Measurements from ENCODE around the gene ACIN1.

Gene ACIN1

DNA sequence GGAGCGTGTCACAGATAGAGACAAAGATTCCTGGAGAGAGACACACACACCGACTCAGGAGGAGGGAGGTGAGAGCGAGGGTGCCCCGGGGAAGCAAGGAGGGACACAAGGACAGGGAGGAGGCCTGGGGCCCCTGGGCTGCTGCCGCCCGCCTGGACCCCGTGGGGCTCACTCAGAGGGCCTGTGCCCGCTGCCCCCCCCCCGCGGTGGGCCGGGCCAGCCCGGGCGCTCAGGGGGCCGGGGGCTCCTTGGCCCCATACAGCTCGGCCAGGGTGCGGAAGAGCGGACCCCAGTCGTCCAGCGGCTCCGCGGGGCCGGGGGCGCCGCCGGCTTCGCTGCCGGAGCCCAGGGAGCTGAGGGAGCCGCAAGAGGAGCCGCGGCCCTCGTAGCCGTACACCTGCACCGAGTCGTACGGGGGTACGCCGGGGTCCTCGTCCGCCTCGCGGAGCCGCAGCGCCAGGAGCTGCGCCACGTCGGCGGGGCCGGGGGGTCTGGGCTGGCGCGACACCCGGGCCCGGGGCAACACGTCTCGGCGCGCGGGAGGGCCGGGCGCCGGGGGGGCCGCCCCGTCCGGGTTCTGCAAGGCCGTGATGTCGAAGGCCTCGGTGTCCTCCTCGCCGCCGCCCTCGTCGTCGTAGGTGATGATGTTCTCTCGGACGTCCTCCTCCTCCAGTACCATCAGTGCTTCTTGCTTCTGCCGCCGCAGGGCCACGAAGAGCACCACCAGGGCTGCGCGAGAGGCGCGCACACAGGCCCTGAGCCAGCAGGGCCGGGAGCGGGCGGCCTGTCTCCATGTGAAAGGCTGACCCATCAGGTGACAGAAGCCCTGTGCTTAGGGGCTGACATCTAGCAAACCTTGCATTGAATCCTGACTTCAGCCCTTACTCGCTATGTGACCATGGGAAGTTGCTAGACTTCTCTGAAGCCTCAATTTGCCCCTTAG lies 46.9 kb downstream of the ACIN1 start:
- no peak overlapping the region for H3K9ac ChIP-seq (ENCODE audit: low read length in 2 of 2)
- no peak overlapping the region for H3K27ac ChIP-seq (ENCODE audit: low read length)
- H3K4me1 ChIP-seq (ENCODE audit: control insufficient read depth, insufficient read depth, low read length) = no peaks in the 10 kb centered on the region
- H3K4me3 ChIP-seq (ENCODE audit: low read length in 2 of 2) = no peak overlapping the region
- H3K9me3 ChIP-seq (ENCODE audit: control insufficient read depth in 2 of 2, low read length in 2 of 2) = no peaks in the 10 kb centered on the region
- no peaks in the 10 kb centered on the region for H3K36me3 ChIP-seq (ENCODE audit: control insufficient read depth in 2 of 2, insufficient read depth in 2 of 2, low read length in 2 of 2)
- H3K27me3 ChIP-seq (ENCODE audit: control insufficient read depth in 1 of 2, insufficient read depth in 2 of 2, low read length in 2 of 2) = no peaks in the 10 kb centered on the region

DNA sequence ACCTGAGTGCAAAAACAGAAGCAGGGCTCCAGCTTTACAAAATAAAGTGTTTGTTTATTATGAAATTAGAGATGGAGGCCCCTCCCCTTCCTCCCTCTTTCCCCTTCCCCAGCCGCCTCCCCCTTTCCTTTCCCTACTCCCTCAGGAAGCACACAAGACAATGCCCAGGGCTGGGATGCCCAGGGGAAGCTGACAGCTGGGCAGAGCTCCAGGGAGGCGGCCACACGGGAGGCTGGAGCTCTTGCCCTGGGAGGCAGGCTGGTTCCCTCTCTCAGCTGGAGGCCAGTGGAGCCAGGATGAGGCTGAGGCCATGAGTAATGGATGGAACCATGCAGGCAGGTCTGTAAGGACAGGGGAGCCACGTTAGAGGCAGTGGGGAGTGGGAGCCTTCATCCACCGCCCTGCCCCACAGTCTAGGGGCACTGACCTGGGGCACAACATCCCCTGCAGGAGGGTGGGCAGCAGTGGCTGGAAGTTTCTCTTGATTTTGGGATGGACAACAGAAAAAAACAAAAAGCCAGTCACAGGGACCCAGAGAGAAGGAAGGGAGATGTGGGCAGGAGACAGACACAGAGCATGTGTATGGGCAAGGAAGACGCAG lies 47.8 kb downstream of the ACIN1 start:
- no peak overlapping the region for H3K9ac ChIP-seq (ENCODE audit: low read length in 2 of 2)

DNA sequence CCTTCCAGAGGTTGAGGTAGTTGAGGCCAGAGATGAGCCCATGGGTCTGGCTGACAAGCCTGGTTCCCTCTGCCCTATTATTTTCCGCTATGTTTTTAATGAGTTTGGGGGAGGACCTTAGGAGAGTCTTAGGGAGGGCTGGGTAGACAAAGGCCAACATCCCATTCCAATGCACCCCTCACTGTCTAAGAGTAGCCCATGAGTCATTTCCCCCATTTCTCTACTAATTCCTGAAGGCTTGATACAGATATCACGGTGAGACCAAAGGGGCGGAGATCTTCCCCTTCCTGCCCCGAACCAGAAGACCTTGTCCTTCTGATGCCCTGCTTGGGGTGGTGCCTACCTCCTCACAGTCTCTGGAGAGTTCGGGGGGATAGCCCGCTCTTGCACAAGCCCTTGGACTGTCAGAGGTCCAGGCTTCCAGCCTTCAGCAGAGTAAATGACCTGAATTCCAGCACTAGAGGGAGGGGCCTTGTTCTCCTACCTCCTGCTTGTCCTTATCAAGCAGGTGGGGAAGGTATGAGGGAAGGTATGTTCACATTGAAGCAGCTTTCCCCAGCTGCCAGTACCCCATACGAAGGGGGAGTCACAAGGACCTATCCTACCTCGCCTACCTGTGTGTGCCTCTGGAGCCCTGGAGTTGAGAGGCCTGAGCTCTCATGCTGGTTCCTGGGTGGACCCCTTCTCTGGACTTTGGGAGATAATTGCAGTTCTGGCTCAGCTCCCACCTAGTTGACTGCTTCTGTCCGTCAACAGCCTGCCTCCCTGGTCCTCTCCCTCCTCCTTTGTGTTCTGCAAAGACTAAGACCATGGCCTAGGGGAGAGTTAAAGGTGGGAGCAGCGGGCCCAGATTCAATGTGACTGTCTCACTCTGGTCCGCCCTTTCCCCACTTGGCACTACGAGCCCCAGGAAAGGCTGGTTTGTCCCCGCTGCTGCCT lies 49.2 kb downstream of the ACIN1 start:
- Histone ChIP-seq H3K4me3 (ENCODE audit: low read length in 2 of 2) (no peak overlapping the region), H3K36me3 (ENCODE audit: control insufficient read depth in 2 of 2, insufficient read depth in 2 of 2, low read length in 2 of 2) (no peaks in the 10 kb centered on the region), H3K4me1 (ENCODE audit: control insufficient read depth, insufficient read depth, low read length) (no peaks in the 10 kb centered on the region), H3K27ac (ENCODE audit: low read length) (no peak overlapping the region), H3K27me3 (ENCODE audit: control insufficient read depth in 1 of 2, insufficient read depth in 2 of 2, low read length in 2 of 2) (no peaks in the 10 kb centered on the region), H3K9me3 (ENCODE audit: control insufficient read depth in 2 of 2, low read length in 2 of 2) (no peaks in the 10 kb centered on the region), H3K9ac (ENCODE audit: low read length in 2 of 2) (no peak overlapping the region)

More for the DNA sequence above, 47.8 kb downstream of the ACIN1 start:
- no peak overlapping the region for H3K4me3 ChIP-seq (ENCODE audit: low read length in 2 of 2)
- no peaks in the 10 kb centered on the region for H3K9me3 ChIP-seq (ENCODE audit: control insufficient read depth in 2 of 2, low read length in 2 of 2)
- no peak overlapping the region for H3K27ac ChIP-seq (ENCODE audit: low read length)
- no peaks in the 10 kb centered on the region for H3K4me1 ChIP-seq (ENCODE audit: control insufficient read depth, insufficient read depth, low read length)
- H3K36me3 ChIP-seq (ENCODE audit: control insufficient read depth in 2 of 2, insufficient read depth in 2 of 2, low read length in 2 of 2) = no peaks in the 10 kb centered on the region
- H3K27me3 ChIP-seq (ENCODE audit: control insufficient read depth in 1 of 2, insufficient read depth in 2 of 2, low read length in 2 of 2) = no peaks in the 10 kb centered on the region

DNA sequence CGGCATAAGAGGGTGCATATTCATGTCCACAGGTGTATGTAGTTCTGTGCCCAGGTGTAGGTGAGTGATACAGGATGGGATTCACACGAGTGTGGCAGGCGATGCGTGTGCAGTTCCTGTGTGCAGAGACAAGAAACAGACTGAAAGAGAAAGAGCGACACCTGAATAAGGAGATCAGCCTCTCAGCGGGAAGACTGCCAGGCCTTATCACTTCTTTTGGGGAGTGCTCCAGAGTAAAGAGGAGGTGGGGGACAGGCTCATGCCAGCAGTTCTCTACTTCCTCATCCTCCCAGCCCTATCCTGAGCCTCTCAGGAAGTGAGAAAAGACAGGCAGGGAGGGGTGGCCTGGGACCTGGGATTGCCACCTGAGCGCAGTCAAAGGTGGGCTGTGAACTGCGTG lies 50.1 kb downstream of the ACIN1 start:
- Histone ChIP-seq H3K9me3 (ENCODE audit: control insufficient read depth in 2 of 2, low read length in 2 of 2) (no peaks in the 10 kb centered on the region), H3K27me3 (ENCODE audit: control insufficient read depth in 1 of 2, insufficient read depth in 2 of 2, low read length in 2 of 2) (no peaks in the 10 kb centered on the region), H3K4me3 (ENCODE audit: low read length in 2 of 2) (no peak overlapping the region), H3K9ac (ENCODE audit: low read length in 2 of 2) (no peak overlapping the region), H3K4me1 (ENCODE audit: control insufficient read depth, insufficient read depth, low read length) (no peaks in the 10 kb centered on the region), H3K36me3 (ENCODE audit: control insufficient read depth in 2 of 2, insufficient read depth in 2 of 2, low read length in 2 of 2) (no peaks in the 10 kb centered on the region), H3K27ac (ENCODE audit: low read length) (no peak overlapping the region)

DNA sequence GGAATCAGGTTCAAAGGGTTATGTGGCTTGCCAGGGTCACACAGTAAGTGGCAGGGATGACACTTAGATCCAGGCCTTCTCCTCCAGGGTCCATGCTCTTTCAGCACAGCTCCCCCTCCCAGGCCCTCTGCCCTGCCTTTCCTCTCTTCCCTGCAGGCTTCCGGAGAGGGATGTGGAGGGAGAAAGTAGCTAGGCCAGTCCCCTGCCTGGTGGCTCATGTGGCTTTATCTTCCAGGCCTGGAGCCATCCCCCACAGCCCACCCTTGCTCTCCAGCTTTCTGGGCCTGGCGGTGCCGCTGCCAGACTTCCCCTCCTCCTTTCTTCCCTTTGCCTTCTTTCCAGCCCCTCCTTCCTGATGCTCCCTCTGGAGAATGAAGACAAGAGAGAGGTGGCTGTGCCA lies 51.2 kb downstream of the ACIN1 start:
- H3K4me3 ChIP-seq (ENCODE audit: low read length in 2 of 2) = no peak overlapping the region
- no peak overlapping the region for H3K27ac ChIP-seq (ENCODE audit: low read length)
- H3K9me3 ChIP-seq (ENCODE audit: control insufficient read depth in 2 of 2, low read length in 2 of 2) = no peaks in the 10 kb centered on the region
- H3K9ac ChIP-seq (ENCODE audit: low read length in 2 of 2) = no peak overlapping the region
- H3K36me3 ChIP-seq (ENCODE audit: control insufficient read depth in 2 of 2, insufficient read depth in 2 of 2, low read length in 2 of 2) = no peaks in the 10 kb centered on the region
- H3K27me3 ChIP-seq (ENCODE audit: control insufficient read depth in 1 of 2, insufficient read depth in 2 of 2, low read length in 2 of 2) = no peaks in the 10 kb centered on the region
- H3K4me1 ChIP-seq (ENCODE audit: control insufficient read depth, insufficient read depth, low read length) = no peaks in the 10 kb centered on the region

DNA sequence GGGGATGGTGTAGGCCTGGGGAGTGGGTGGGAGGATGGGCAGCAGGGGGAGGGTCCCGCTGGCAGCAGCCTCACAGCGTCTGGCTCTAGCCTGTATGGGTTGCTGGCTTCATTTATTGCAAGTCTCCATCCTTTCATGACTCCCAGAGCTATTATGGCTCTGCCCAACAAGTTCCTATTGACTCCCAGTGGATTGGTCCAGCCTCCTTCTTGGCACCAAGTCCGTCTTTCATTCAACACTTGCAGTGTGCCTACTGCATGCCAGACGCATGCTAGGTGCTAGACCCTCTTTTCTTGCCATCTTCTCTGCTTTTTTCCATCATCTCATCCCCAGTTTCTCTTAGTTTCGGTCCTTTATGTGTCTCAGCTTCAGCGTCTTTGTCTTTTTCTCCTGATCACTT lies 51.8 kb downstream of the ACIN1 start:
- Histone ChIP-seq H3K9me3 (ENCODE audit: control insufficient read depth in 2 of 2, low read length in 2 of 2) (no peaks in the 10 kb centered on the region), H3K27ac (ENCODE audit: low read length) (no peak overlapping the region), H3K4me1 (ENCODE audit: control insufficient read depth, insufficient read depth, low read length) (no peaks in the 10 kb centered on the region), H3K4me3 (ENCODE audit: low read length in 2 of 2) (no peak overlapping the region), H3K9ac (ENCODE audit: low read length in 2 of 2) (no peak overlapping the region), H3K36me3 (ENCODE audit: control insufficient read depth in 2 of 2, insufficient read depth in 2 of 2, low read length in 2 of 2) (no peaks in the 10 kb centered on the region), H3K27me3 (ENCODE audit: control insufficient read depth in 1 of 2, insufficient read depth in 2 of 2, low read length in 2 of 2) (no peaks in the 10 kb centered on the region)

DNA sequence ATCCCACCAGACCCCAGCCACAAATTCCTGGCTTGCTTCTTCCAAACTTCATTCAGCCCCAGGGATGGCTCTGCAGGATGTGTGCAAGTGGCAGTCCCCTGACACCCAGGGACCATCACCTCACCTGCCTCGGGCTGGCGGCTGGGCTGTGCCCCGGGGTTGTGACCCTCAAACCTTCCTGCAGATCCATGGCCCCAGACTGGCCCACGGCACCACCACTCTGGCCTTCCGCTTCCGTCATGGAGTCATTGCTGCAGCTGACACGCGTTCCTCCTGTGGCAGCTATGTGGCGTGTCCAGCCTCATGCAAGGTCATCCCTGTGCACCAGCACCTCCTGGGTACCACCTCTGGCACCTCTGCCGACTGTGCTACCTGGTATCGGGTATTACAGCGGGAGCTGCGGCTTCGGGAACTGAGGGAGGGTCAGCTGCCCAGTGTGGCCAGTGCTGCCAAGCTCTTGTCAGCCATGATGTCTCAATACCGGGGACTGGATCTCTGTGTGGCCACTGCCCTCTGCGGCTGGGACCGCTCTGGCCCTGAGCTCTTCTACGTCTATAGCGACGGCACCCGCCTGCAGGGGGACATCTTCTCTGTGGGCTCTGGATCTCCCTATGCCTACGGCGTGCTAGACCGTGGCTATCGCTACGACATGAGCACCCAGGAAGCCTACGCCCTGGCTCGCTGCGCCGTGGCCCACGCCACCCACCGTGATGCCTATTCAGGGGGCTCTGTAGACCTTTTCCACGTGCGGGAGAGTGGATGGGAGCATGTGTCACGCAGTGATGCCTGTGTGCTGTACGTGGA lies 52.6 kb downstream of the ACIN1 start, which contains the start of gene PSMB11:
Gene PSMB11 (plus strand): TSS at position 51 of the 804 bp plus-strand sequence. CDS start 14 bp downstream, at position 65.
- no peak within 1 kb of the TSS for H3K27ac ChIP-seq (ENCODE audit: low read length)

DNA sequence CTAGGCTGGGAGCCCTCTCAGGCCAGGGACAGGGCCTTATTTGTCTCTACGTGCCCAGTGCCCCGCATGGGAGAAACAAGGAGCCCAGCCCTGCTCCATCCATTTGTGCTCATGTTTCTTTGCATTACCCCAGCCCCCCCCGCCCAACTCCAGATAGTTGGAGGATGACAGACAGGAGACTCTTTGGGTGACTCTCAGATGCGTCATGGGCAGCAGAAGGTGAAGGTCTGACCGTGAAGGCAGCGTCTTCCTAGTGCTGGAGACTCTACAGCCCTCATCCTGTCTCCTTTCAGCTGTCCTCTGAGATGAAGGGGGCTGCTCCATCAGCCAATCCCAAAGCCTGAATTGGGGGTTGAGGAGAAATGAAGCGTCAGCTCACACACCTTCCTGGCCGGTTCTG lies 53.2 kb downstream of the ACIN1 start:
- no peak overlapping the region for H3K27ac ChIP-seq (ENCODE audit: low read length)
- H3K36me3 ChIP-seq (ENCODE audit: control insufficient read depth in 2 of 2, insufficient read depth in 2 of 2, low read length in 2 of 2) = no peaks in the 10 kb centered on the region
- no peaks in the 10 kb centered on the region for H3K4me1 ChIP-seq (ENCODE audit: control insufficient read depth, insufficient read depth, low read length)
- H3K9ac ChIP-seq (ENCODE audit: low read length in 2 of 2) = no peak overlapping the region
- H3K4me3 ChIP-seq (ENCODE audit: low read length in 2 of 2) = no peak overlapping the region
- H3K27me3 ChIP-seq (ENCODE audit: control insufficient read depth in 1 of 2, insufficient read depth in 2 of 2, low read length in 2 of 2) = no peaks in the 10 kb centered on the region
- H3K9me3 ChIP-seq (ENCODE audit: control insufficient read depth in 2 of 2, low read length in 2 of 2) = no peaks in the 10 kb centered on the region

More for the DNA sequence above, 52.6 kb downstream of the ACIN1 start, which contains the start of gene PSMB11:
- no peaks in the 10 kb centered on the region for H3K36me3 ChIP-seq (ENCODE audit: control insufficient read depth in 2 of 2, insufficient read depth in 2 of 2, low read length in 2 of 2)
- H3K4me3 ChIP-seq (ENCODE audit: low read length in 2 of 2) = no peak within 1 kb of the TSS
- no peaks in the 10 kb centered on the region for H3K9me3 ChIP-seq (ENCODE audit: control insufficient read depth in 2 of 2, low read length in 2 of 2)
- H3K9ac ChIP-seq (ENCODE audit: low read length in 2 of 2) = no peak within 1 kb of the TSS
- no peaks in the 10 kb centered on the region for H3K27me3 ChIP-seq (ENCODE audit: control insufficient read depth in 1 of 2, insufficient read depth in 2 of 2, low read length in 2 of 2)
- no peaks in the 10 kb centered on the region for H3K4me1 ChIP-seq (ENCODE audit: control insufficient read depth, insufficient read depth, low read length)

DNA sequence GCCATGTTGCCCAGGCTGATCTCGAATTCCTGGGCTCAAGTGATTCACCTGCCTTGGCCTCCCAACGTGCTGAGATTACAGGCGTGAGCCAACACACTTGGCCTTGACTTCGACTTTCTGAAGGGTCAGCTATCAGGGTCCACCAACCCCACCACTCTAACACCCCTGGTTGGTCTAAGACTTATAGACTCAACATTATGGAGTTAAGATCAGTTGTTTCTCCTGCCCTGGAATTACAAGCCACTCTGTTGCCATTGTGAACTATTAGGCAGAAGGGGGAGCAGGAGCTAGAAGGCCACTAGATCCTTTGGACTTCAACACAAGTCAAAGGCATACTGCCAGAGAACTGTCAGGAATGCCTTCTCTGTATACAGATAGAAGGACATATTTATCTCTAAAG lies 54.8 kb downstream of the ACIN1 start:
- H3K27me3 ChIP-seq (ENCODE audit: control insufficient read depth in 1 of 2, insufficient read depth in 2 of 2, low read length in 2 of 2) = no peaks in the 10 kb centered on the region
- H3K4me1 ChIP-seq (ENCODE audit: control insufficient read depth, insufficient read depth, low read length) = no peaks in the 10 kb centered on the region
- H3K36me3 ChIP-seq (ENCODE audit: control insufficient read depth in 2 of 2, insufficient read depth in 2 of 2, low read length in 2 of 2) = no peaks in the 10 kb centered on the region
- H3K4me3 ChIP-seq (ENCODE audit: low read length in 2 of 2) = no peak overlapping the region
- no peaks in the 10 kb centered on the region for H3K9me3 ChIP-seq (ENCODE audit: control insufficient read depth in 2 of 2, low read length in 2 of 2)
- H3K9ac ChIP-seq (ENCODE audit: low read length in 2 of 2) = no peak overlapping the region
- H3K27ac ChIP-seq (ENCODE audit: low read length) = no peak overlapping the region

All from stomach smooth muscle (tissue), 2 donors.